A673 (cell line): ENCODE measurements around the gene LMF1.

Experiments used
- CTCF ChIP-seq: fragments of 300-800, 200-600 bp; sonication (generic); conservative IDR thresholded peaks from 2 replicates; pipeline ENCODE4 v1.5.1; 2017; ENCODE audit warnings: low read depth, mild to moderate bottlenecking, antibody characterized with exemption, low read length, moderate library complexity, mixed read lengths
- EZH2 ChIP-seq: fragments of 200-600 bp; sonication (generic); IDR thresholded peaks from 2 replicates; pipeline ENCODE4 v1.6.1; 2017; ENCODE audit warnings: borderline replicate concordance, low read depth, mild to moderate bottlenecking, mixed read lengths, antibody characterized with exemption, low read length; ENCODE audit not compliant: poor library complexity, severe bottlenecking

DNA sequence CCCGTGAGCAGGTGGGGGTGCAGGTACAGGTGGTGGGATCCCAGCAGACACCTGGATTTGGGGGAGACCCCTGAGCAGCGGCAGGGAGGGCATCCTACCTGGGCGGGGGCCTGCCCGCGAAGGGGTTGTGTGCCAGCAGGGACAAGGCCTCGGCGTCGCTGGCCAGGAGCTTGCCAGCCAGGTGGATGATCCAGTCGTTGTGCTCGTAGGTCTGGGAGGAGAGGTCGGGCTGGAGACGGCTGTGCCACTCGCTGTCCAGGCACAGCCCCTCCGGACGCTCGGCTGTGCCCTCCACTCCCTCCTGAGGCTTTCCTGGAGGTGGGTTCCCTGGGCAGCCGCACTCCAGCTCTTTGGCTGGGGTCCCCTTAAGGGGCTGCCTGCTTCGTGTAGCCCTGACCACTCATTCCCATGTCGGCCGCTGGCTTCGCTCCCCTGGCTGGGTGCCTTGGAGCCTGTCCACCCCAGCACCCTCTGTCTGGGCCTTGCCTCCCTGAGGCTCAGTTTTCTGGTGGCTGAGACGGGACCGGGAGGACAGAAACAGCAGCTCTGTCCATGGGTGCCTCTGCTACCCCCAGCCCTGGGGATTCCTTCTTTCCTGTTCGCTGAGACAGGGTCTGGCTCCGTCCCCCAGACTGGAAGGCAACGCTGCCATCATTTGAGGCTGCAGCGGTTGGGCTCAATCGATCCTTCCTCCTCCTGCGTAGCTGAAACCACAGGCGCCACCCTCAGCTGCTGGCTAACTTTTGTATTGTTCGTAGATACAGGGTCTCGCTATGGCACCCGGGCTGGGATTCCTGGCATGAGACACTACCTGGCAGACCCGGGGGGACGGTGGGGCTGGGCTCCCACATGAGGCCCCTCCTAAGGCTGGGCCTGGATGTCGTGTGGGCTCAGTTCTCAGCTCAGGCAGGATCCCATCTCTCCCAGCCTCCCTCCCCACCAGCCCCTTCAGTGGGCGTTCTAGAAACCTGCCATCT, 101.7 kb downstream of the LMF1 start:
- TF ChIP-seq EZH2: no peak
- TF ChIP-seq CTCF: no peak
